Caki2 (cell line): ENCODE results near the gene GTPBP2. TPM values are rescaled to one million over a fixed set of nuclear protein-coding genes. Genes with fewer than 3 reads are reported as not detected.
A peak's percentile ranks its signal among the peaks of the same experiment; 100 is the strongest.

Experiments used
- DNase-seq: peaks from one replicate; pipeline ENCODE4 v3.0.0-alpha.2; 2015; ENCODE audit warnings: low read depth
- in situ Hi-C: cut with HindIII; loops from 2 replicates; pipeline ENCODE4 v1.10.0; 2016; ENCODE audit warnings: low sequenced_read_pairs, low pct_unique_long_range_greater_than_20kb, mixed read lengths
- total RNA-seq: library from RNA; depleted of rRNA; stranded (reverse); fragments of >200 nt; shearing (Covaris generic); gene quantifications from 2 replicates; pipeline ENCODE4 v1.2.3, GENCODE V29; 2014; ENCODE audit warnings: low replicate concordance; rRNA removed

GTPBP2 gene
- 51.0 and 56.5 TPM in 2 replicates for total RNA-seq

DNA sequence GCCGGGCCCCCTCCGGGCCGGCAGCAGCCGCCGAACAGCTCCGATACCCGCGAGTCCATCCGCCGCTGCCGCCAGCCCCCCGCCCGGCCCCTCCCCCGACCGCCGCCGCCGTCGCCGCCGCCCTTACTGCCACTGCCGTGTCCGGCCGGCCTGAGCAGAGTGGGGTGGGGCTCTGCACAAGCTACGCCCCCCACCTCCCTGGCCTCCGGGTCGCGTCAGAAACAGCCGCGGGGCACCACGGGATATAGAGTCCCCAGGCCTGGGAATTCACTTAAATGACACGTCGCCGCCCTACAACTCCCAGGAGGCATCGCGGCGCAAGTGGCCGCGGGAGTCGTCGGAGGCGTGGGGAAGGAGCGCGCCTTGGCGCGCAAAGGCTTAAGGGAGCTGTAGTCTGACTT is at the start of gene GTPBP2:
TSS of gene GTPBP2 (minus strand) at position 161 of the 401 bp plus-strand sequence. CDS start at position 59, 102 bp downstream.
- in situ Hi-C loops, result no loop called here

DNA sequence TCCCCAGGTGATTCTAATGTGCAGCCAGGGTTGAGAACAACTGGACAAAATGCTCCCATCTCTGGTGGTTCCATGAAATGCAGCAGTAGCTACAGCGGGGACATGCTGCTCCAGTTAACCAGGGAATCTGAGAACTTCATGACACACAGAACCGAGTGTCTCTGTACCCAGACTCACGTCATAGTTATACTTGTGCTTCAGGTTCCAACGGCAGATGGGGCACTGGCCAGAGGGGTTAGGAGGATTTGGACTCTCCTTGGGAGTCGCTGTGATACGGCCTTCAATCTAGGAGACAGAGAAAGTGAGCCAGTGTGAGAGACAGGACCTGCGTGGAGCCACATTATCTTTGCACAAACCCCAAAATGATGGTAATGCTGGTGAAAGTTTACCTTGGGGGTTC is 49.3 kb upstream of the GTPBP2 start:
- in situ Hi-C loops, result no loop called here
- DNase-seq, result no peak

More for the DNA sequence above, at the start of gene GTPBP2:
- DNase-seq, result peak; percentile 99

DNA sequence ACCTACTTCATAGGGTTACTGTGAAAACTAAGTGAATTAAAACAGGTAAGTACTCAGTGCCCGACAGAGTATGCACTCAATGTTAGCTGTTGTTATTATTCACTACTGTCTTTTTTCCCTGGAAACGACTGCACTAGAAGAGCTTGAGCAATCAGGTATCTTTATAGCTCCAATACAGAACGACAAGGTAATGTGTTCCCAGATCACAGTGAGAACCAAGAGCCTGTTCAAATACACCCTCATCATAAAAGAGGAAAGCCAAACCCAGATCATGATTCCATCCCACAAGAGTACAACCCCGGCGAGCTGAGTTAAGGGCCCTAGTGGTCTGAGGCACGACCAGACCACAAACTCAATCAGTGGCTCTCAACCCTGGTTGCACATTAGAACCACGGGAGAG is 48.7 kb upstream of the GTPBP2 start:
- in situ Hi-C loops, result no loop called here

DNA sequence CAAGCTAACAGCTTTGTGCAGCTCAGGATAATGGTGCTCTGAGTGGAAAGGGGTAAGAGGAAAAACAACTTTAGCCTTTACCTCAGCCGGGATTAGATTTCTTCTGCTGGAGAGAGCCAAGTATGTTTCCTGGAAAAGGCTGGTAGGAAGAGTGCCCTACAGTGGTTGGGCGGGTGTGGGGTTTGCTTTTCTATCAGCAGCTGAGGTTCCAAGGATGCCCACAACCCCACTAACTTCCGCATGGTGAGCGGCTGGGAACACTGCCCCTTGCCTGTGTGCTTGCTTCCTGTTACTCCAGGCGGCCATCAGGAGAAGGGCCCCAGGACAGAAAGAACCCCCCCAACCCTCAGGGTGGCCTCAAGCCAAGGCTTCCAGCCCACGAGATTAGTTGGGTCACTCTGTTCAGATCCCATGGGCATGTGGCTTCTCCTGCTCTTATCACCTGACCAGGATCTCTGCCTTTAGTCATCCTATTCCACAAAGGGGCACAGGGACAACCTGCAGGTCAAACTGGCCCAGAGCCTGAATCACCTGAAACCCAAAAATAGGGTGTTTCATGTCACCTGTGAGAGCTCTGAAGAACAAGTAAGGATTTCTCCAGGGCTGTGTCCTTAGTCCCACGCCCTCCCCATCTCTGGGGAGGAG is 48.0 kb upstream of the GTPBP2 start:
- in situ Hi-C loops, result no loop called here
- no peak for DNase-seq

More for the DNA sequence above, 48.7 kb upstream of the GTPBP2 start:
- DNase-seq, result no peak

DNA sequence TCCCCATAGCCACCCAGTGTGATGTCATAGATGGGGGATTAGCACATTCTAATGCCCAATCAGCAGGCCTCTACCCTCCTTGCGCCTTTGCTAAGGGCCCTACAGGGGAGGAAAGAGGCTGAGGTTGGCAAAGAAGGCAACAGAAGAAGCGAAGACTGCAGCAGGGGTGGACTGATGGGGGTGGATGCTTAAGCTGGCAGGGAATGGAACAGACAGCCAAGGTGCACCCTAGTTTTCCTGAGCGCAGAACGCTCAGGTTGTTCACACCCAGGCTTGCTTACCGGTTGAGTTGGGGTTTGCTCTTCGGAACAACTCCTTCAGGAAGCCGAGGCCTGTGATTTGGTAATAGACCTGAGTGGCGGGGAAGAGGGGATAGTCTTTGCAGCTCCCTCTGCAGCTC is 45.9 kb upstream of the GTPBP2 start:
- DNase-seq, result no peak
- in situ Hi-C loops, result no loop called here

- no peak for DNase-seq
- in situ Hi-C loops, result no loop called here
These were observed 45.2 kb upstream of the GTPBP2 start for GRCh38 chr6:43674291-43674690.

DNA sequence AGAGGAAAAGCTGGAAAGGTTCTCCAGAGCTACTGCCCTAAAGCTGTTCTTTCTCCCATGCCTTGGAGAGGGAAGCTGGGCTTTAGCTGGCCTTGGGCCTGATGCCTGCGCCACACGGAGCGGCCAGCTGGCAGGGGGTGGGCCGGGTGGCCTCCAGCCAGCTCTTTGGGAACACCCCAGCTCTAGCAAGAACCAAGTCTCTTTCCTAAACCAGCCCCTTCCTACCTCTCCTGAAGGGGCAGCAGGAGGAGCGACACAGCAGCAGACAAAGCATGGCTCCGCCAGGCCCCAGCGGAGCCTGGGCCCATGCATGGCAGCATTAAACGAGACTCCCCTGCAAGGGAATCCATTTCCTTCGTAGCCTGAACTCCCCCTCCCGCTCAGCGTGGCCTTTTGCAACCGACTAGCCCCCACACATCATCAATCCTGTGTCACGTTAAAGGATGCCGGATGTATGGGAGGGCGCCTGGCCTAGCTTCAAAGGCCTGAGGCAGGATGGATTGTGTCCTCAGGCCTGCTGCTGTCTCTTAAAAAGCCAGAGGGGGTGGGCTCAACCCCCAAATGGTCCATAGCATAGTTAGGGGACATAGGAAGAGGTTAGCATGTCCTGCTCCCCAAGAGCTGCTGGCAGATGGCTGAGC is 44.5 kb upstream of the GTPBP2 start:
- no peak for DNase-seq
- in situ Hi-C loops, result no loop called here

GRCh38 chr6:43671801-43672690 is 43.0 kb upstream of the GTPBP2 start:
- DNase-seq, result peak; percentile 26
- in situ Hi-C loops, result no loop called here

DNA sequence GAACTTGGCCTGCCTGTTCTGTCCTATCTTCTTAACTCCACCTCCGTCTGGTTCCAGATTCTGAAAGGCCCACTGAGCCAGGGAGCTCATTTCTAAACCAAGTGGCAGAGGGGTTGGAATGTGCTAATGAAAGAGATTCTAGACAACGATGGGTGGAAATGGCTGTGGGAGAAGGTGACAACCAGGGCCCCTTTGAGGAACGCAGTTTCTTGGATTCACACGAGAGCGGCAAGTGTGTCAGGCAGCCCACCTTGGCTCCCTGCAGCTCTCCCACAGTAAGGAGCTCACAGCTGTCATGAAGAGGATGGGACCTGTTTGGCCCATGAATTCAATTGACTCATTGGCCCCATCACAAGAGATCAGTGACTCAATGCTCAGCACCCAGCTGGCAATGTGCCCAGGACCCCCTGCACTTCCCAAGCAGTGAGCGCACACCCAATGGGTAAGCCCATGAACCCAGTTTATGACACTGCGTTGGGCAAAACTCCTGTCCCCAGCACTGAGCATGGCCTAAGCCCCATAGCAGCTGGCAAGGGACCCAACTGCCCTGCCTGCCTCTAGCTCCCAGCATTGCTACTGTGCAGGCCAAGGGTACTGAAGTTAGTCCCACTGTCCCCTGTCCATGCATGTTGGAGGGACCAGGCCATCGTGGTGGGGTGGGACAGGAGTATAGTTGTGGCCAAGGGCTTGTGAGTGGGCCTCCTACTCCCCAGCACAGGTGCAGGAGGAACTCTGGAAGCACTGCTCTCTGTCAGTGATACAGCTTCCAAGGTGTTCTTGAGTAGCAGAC is 42.1 kb upstream of the GTPBP2 start:
- in situ Hi-C loops, result no loop called here
- DNase-seq, result no peak

GRCh38 chr6:43670623-43670986 is 41.5 kb upstream of the GTPBP2 start:
- in situ Hi-C loops, result no loop called here
- no peak for DNase-seq

DNA sequence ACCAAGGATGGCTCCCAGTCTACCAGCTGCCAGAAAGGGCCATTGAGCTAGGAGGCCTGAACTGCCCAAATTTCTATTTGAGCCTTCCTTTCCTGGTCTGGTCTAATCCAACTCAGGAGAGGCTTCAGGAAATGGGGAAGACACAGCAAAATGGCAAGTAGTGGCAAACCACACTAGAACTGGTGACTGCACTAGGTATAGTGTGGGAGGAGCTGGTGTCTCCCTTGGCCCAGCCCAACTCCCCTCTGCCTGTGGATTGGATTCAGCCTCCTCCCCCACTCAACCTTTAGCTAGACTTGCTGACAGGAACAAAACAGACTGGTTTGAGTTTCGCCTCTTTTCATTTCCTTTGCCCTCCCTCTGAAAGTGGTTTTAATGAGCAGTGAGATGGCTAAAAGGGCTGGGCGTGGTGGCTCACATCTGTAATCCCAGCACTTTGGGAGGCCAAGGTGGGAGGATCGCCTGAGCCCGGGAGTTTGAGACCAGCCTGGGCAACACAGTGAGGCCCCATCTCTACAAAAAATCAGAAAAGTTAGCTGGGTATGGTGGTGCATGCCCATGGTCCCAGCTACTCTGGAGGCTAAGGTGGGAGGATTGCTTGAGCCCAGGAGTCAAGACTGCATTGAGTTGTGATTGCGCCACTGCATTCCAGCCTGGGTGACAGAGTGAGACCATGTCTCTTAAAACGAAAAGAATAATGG is 41.0 kb upstream of the GTPBP2 start:
- peak; percentile 39 for DNase-seq

DNA sequence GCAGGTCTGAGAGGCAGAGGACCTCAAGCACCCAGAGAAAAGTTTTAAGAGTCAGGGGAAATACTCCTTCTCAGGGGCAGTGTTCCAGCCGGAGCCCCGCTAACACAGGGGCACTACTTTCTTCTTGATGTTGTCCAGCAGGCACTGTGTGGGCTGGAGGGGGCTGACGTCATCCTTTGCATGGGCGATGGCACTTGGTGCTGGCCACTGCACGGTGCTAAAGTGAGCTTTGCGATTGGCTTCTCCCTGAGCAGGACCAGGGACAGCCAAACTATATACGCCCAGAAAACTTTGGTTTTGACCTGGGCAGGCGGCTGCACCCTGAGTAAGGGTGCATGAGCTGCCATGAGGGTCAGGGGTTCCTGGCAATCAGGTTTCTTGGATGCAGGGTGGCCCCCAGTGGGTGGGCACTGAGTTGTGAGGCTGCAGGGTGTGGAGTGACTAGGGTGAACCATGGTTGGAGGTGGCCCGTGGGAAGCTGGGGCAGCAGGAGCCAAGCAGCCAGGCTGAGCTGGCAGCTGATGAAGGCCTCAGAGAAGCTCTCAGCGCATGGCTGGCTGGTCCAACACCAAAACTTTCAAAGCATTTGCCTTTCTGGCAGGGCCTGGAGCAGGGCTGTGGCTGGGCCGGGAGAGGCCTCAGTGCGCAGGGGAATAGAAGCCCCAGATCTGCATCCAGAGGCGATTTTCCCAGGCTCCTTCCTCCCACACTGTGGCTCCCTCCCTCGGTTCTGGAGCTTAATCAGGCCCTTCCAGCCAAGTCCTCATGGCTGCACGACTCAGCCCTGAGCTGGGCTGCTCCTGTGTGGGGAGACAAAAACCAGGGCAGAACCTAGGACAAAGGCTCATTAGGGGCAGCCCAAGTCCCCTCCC is 40.2 kb upstream of the GTPBP2 start:
- in situ Hi-C loops, result no loop called here
- DNase-seq, result no peak

More for the DNA sequence above, 41.0 kb upstream of the GTPBP2 start:
- in situ Hi-C loops, result no loop called here

DNA sequence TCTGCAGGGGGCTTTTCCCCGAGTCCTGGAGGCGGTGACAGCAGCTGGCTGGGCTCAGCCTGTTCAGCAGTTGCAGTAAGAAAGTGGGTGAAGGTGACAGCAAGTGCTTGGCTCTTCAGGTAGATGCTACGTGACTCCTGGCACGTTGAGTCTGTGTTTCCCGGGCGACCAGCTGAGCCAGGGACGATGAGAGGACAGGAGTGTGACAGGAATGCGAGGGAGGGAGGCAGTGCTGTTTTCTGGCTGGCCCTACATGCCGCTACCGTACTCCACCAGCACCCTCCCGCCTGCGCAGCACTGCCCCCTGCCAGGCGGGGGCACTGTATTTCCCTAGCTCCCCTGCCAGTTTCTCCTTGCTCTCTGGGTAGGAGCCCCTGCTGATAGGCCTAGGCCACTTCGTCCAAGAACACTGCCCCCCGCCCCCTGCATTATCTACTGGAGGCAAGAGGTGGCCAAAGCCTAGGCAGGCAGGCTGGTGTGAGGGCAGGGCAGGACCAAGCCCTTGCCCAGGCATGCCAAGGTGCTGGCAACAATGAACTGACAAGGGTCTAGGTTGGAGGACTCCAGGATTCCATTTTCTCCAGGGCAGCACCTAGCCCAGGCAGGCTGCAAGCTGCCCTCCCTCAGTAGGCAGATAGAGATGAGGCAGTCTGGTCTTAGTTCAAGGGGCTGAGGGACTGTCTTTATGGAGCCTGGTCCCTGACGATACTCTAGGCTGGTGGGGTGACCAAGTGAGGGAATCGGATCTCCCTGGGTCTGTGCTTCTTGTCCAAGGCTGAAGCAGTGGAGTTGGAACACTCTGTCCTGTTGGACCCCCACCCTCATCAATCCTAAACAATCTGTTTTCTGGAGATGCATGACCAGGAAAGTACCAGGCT is 39.3 kb upstream of the GTPBP2 start:
- in situ Hi-C loops, result no loop called here
- DNase-seq, result peak; percentile 97

DNA sequence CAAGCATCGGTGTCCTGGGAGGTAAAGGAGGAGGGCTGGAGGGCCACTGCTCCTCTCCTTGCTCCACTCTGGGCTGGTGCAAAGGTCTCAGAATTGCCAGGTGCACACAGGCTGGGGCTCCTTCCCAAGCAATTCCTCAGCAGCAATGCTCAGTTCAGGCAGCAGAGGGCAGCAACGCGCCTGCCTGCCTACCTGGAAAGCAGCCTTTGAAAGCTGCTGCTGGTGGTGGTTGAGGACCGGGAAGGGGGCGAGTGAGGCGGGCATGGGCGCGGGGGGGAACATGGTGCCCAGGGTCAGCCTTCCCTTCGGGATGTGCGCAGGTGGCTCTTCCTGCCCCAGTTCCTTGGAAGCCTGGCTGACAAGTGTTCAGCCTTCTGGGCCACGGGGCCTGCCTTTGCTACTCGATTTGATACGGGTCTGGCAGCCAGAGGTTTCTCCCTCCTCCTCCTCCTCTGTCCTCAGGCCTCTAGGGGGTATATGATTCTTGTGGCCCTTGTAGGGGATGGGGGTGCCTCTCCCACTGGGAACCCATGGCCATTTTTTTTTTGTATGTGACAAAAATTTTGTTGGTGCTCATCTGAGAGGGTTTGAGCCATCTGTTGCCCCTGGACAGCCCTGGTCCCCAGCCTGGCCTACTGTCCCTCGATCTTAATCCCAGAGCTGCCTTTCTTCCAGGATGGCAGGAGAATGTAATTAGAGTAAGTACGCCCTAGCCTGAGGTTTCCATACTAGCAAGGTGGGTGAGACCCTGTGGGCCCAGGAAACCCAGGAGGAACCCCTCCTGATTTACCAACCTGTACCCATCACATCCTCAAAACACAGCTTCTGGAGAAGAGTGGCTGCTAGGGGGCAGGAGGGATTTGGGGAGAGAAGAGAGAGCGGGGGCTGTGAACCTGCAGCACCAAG is 38.4 kb upstream of the GTPBP2 start:
- in situ Hi-C loops, result no loop called here
- peak; percentile 85 for DNase-seq
